HepG2 (cell line): ENCODE data around the gene LSMEM2. TPM values are rescaled to one million over a fixed set of nuclear protein-coding genes. Genes with fewer than 3 reads are reported as not detected.

Experiments used
- ADNP ChIP-seq: sonication (generic); formaldehyde crosslinking; IDR thresholded peaks from 2 replicates; pipeline ENCODE4 v1.4.0; 2020; ENCODE audit warnings: missing genetic modification reagents
- AGO2 ChIP-seq: fragments of 200-400 bp; formaldehyde crosslinking; optimal IDR thresholded peaks from 2 replicates; pipeline ENCODE3; 2017; ENCODE audit warnings: mild to moderate bottlenecking, low read depth, low read length, moderate library complexity
- ARNT2 ChIP-seq: sonication (generic); formaldehyde crosslinking; IDR thresholded peaks from 2 replicates; pipeline ENCODE4 v1.8.0; 2022; ENCODE audit warnings: mild to moderate bottlenecking, low read depth, missing genetic modification reagents, moderate library complexity
- CEBPB ChIP-seq: IDR thresholded peaks from 2 replicates; pipeline ENCODE4 v1.6.1; 2011; ENCODE audit warnings: low read depth, low read length, improper control_type of control experiment, borderline replicate concordance
- GABPB1 ChIP-seq: IDR thresholded peaks from 2 replicates; pipeline ENCODE4 v1.6.1; 2016; ENCODE audit warnings: mild to moderate bottlenecking, missing genetic modification reagents, moderate library complexity, missing compliant biosample characterization
- GATA4 ChIP-seq: sonication (generic); IDR thresholded peaks from 2 replicates; pipeline ENCODE4 v1.6.1; 2016; ENCODE audit warnings: antibody characterized with exemption, low read depth, borderline replicate concordance
- HNRNPLL ChIP-seq: fragments of 200-400 bp; formaldehyde crosslinking; IDR thresholded peaks from 2 replicates; pipeline ENCODE4 v1.6.1; 2017; ENCODE audit warnings: mild to moderate bottlenecking, low read depth, low read length; ENCODE audit not compliant: poor library complexity, severe bottlenecking
- KDM5A ChIP-seq: fragments of 200-600 bp; sonication (generic); IDR thresholded peaks from 2 replicates; pipeline ENCODE4 v1.7.0; 2018; ENCODE audit warnings: antibody characterized with exemption, mild to moderate bottlenecking, low read length, borderline replicate concordance
- MAFG ChIP-seq: sonication (generic); formaldehyde crosslinking; IDR thresholded peaks from 2 replicates; pipeline ENCODE4 v1.5.1; 2020; ENCODE audit warnings: mild to moderate bottlenecking, missing genetic modification reagents
- MTF1 ChIP-seq: sonication (generic); formaldehyde crosslinking; IDR thresholded peaks from 2 replicates; pipeline ENCODE4 v1.5.0; 2020; ENCODE audit warnings: missing genetic modification reagents
- RAD51 ChIP-seq: fragments of 450-650 bp; IDR thresholded peaks from 2 replicates; pipeline ENCODE4 v1.6.1; 2016; ENCODE audit warnings: borderline replicate concordance
- RFX1 ChIP-seq: fragments of 450-650 bp; IDR thresholded peaks from 2 replicates; pipeline ENCODE4 v1.6.1; 2017
- SOX13 ChIP-seq, 3 experiments: fragments of 450-650 bp in 1 of 3; sonication (generic) in 1 of 3; formaldehyde crosslinking in 1 of 3; IDR thresholded peaks in 2 of 3; conservative IDR thresholded peaks in 1 of 3; 2 replicates each; pipeline versions ENCODE4 v1.5.0 to v1.6.1; 2016 to 2020; ENCODE audit warnings: antibody characterized with exemption in 1 of 3, mild to moderate bottlenecking in 1 of 3, missing compliant biosample characterization in 1 of 3, missing genetic modification reagents in 1 of 3, moderate library complexity in 1 of 3
- ZBTB7B ChIP-seq: sonication (generic); formaldehyde crosslinking; IDR thresholded peaks from 2 replicates; pipeline ENCODE4 v1.4.0; 2020; ENCODE audit warnings: missing genetic modification reagents
- ZNF501 ChIP-seq: sonication (generic); formaldehyde crosslinking; IDR thresholded peaks from 2 replicates; pipeline ENCODE4 v1.5.1; 2020; ENCODE audit warnings: mild to moderate bottlenecking, moderate library complexity, missing genetic modification reagents
- ZNF546 ChIP-seq: sonication (generic); formaldehyde crosslinking; conservative IDR thresholded peaks from 2 replicates; pipeline ENCODE4 v1.8.1; 2023; ENCODE audit warnings: mild to moderate bottlenecking, missing genetic modification reagents
- ZNF557 ChIP-seq: sonication (generic); formaldehyde crosslinking; IDR thresholded peaks from 2 replicates; pipeline ENCODE4 v1.4.0; 2020; ENCODE audit warnings: missing genetic modification reagents
- polyA plus RNA-seq, 8 experiments: library from polyadenylated mRNA; depleted of rRNA in 3 of 8; stranded (reverse) in 7 of 8; unstranded in 1 of 8; fragments of >200 nt; fragmentation: Illumina TruSeq in 4 of 8; extraction: Trizol in 4 of 8; gene quantifications; 2 replicates each; pipeline versions ENCODE4 v1.2.1 to v1.2.3, GENCODE V29; 2011 to 2016; ENCODE audit warnings: low read depth in 4 of 8, missing spikeins in 1 of 8, mixed read lengths in 1 of 8; ENCODE audit not compliant: insufficient read depth in 1 of 8
- total RNA-seq, 5 experiments: library from RNA; depleted of rRNA; stranded (reverse); fragments of >200 nt; fragmentation: Illumina TruSeq; extraction: Trizol; gene quantifications; 2 replicates each; pipeline ENCODE4 v1.2.3, GENCODE V29; 2016; ENCODE audit warnings: low read depth in 1 of 5
- TF ChIP-seq, protein P1 (sequence below): sonication (generic); formaldehyde crosslinking; IDR thresholded peaks from 2 replicates; pipeline ENCODE4 v1.4.0; 2020; ENCODE audit warnings: mild to moderate bottlenecking, missing genetic modification reagents, borderline replicate concordance
- TF ChIP-seq, protein P2 (sequence below): sonication (generic); formaldehyde crosslinking; IDR thresholded peaks from 2 replicates; pipeline ENCODE4 v1.8.0; 2022; ENCODE audit warnings: mild to moderate bottlenecking, missing genetic modification reagents, borderline replicate concordance
- TF ChIP-seq, protein P3 (sequence below): fragments of 450-650 bp; IDR thresholded peaks from 2 replicates; pipeline ENCODE4 v1.6.1; 2016

The LSMEM2 gene
- total and polyA plus RNA-seq, 2 of the 13 experiments (the other 11 are each of a cell fraction or from before 2014, with no cell fraction given): 0.07 to 0.41 TPM

- TF ChIP-seq, protein P1, sequence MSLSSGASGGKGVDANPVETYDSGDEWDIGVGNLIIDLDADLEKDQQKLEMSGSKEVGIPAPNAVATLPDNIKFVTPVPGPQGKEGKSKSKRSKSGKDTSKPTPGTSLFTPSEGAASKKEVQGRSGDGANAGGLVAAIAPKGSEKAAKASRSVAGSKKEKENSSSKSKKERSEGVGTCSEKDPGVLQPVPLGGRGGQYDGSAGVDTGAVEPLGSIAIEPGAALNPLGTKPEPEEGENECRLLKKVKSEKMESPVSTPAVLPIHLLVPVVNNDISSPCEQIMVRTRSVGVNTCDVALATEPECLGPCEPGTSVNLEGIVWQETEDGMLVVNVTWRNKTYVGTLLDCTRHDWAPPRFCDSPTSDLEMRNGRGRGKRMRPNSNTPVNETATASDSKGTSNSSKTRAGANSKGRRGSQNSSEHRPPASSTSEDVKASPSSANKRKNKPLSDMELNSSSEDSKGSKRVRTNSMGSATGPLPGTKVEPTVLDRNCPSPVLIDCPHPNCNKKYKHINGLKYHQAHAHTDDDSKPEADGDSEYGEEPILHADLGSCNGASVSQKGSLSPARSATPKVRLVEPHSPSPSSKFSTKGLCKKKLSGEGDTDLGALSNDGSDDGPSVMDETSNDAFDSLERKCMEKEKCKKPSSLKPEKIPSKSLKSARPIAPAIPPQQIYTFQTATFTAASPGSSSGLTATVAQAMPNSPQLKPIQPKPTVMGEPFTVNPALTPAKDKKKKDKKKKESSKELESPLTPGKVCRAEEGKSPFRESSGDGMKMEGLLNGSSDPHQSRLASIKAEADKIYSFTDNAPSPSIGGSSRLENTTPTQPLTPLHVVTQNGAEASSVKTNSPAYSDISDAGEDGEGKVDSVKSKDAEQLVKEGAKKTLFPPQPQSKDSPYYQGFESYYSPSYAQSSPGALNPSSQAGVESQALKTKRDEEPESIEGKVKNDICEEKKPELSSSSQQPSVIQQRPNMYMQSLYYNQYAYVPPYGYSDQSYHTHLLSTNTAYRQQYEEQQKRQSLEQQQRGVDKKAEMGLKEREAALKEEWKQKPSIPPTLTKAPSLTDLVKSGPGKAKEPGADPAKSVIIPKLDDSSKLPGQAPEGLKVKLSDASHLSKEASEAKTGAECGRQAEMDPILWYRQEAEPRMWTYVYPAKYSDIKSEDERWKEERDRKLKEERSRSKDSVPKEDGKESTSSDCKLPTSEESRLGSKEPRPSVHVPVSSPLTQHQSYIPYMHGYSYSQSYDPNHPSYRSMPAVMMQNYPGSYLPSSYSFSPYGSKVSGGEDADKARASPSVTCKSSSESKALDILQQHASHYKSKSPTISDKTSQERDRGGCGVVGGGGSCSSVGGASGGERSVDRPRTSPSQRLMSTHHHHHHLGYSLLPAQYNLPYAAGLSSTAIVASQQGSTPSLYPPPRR: 0 out of 2 replicates have a peak, but pooled peaks have one; percentile 39
- 0 out of 2 replicates have a peak, but pooled peaks have one; percentile 56 for TF ChIP-seq ZNF546 (CRISPR knock-in tag)
- TF ChIP-seq MTF1: no peak
- TF ChIP-seq ZBTB7B (CRISPR knock-in tag): 0 out of 2 replicates have a peak, but pooled peaks have one; percentile 15
- no peak for TF ChIP-seq CEBPB
- TF ChIP-seq ZNF557 (CRISPR knock-in tag): no peak
- peak; percentile 4 for TF ChIP-seq HNRNPLL
- no peak for TF ChIP-seq ADNP (CRISPR knock-in tag)
- TF ChIP-seq AGO2: peak; percentile 54
- no peak for TF ChIP-seq ARNT2
- TF ChIP-seq GATA4: 0 out of 2 replicates have a peak, but pooled peaks have one; percentile 27
- TF ChIP-seq, protein P2, sequence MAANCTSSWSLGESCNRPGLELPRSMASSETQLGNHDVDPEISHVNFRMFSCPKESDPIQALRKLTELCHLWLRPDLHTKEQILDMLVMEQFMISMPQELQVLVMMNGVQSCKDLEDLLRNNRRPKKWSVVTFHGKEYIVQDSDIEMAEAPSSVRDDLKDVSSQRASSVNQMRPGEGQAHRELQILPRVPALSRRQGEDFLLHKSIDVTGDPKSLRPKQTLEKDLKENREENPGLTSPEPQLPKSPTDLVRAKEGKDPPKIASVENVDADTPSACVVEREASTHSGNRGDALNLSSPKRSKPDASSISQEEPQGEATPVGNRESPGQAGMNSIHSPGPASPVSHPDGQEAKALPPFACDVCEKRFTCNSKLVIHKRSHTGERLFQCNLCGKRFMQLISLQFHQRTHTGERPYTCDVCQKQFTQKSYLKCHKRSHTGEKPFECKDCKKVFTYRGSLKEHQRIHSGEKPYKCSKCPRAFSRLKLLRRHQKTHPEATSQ (CRISPR knock-in tag): no peak
- TF ChIP-seq KDM5A: 0 out of 2 replicates have a peak, but pooled peaks have one; percentile 74
- no peak for TF ChIP-seq MAFG (CRISPR knock-in tag)
- TF ChIP-seq, protein P3, sequence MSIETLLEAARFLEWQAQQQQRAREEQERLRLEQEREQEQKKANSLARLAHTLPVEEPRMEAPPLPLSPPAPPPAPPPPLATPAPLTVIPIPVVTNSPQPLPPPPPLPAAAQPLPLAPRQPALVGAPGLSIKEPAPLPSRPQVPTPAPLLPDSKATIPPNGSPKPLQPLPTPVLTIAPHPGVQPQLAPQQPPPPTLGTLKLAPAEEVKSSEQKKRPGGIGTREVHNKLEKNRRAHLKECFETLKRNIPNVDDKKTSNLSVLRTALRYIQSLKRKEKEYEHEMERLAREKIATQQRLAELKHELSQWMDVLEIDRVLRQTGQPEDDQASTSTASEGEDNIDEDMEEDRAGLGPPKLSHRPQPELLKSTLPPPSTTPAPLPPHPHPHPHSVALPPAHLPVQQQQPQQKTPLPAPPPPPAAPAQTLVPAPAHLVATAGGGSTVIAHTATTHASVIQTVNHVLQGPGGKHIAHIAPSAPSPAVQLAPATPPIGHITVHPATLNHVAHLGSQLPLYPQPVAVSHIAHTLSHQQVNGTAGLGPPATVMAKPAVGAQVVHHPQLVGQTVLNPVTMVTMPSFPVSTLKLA: peak; percentile 50; the same call in 1 of the 2 replicates
- TF ChIP-seq RFX1: no peak
- peak; percentile 38; the same call in 1 of the 2 replicates for TF ChIP-seq GABPB1
- TF ChIP-seq ZNF501 (CRISPR knock-in tag): peak; percentile 21; the same call in 1 of the 2 replicates
- no peak for TF ChIP-seq RAD51
- no peak for TF ChIP-seq SOX13 (IDR thresholded peaks at IDR 0.05)
- no peak for TF ChIP-seq SOX13 (CRISPR knock-in tag; conservative IDR thresholded peaks at IDR 0.05 in 1 of 2, IDR thresholded peaks at IDR 0.05 in 1 of 2)
These were observed 42.0 kb downstream of the LSMEM2 start (continued) for GRCh38 chr3:50320853-50321335.
